HL-60/S4 treated with phorbol 12-myristate 13-acetate at 8.2 ng/mL for 4 days and 3 days (cell line): ENCODE measurements around the gene HES2.
"Not testable (repeated sequence)": the region's sequence is repeated elsewhere in the genome, so short reads cannot be mapped to it uniquely, and the experiment has no call there.

Experiments used
- in situ Hi-C: fragments of 300-500 bp; cut with MboI; formaldehyde crosslinking; loops from 2 replicates; pipeline ENCODE4 v1.15.0; 2022; ENCODE audit warnings: low sequenced_read_pairs

HES2 gene

GRCh38 chr1:6419397-6419803, 319 bp downstream of the HES2 start:
- in situ Hi-C loops, result loop anchor here (25.0 kb wide), 1 partner anchor 157 kb away; the partner anchor contains the start of gene GPR153

GRCh38 chr1:6418668-6419396, 887 bp downstream of the HES2 start:
- in situ Hi-C loops, result loop anchor here (25.0 kb wide), 1 partner anchor 157 kb away; the partner anchor contains the start of gene GPR153

GRCh38 chr1:6417961-6418667, 1.6 kb downstream of the HES2 start:
- in situ Hi-C loops, result loop anchor here (25.0 kb wide), 1 partner anchor 156 kb away; the partner anchor contains the start of gene GPR153

GRCh38 chr1:6416906-6417305, 2.8 kb downstream of the HES2 start:
- in situ Hi-C loops, result loop anchor here (25.0 kb wide), 1 partner anchor 155 kb away; the partner anchor contains the start of gene GPR153

- in situ Hi-C loops, result loop anchor here (25.0 kb wide), 1 partner anchor 154 kb away; the partner anchor contains the start of gene GPR153
Measured at GRCh38 chr1:6416295-6416656, 3.4 kb downstream of the HES2 start.

- in situ Hi-C loops, result loop anchor here (25.0 kb wide), 1 partner anchor 153 kb away; the partner anchor contains the start of gene GPR153
Measured at GRCh38 chr1:6414881-6415626, 4.7 kb downstream of the HES2 start.

GRCh38 chr1:6414443-6414844, 5.3 kb downstream of the HES2 start:
- in situ Hi-C loops, result loop anchor here (25.0 kb wide), 1 partner anchor 152 kb away; the partner anchor contains the start of gene GPR153

GRCh38 chr1:6412896-6413295, 6.8 kb downstream of the HES2 start:
- in situ Hi-C loops, result loop anchor here (25.0 kb wide), 1 partner anchor 151 kb away; the partner anchor contains the start of gene GPR153

- in situ Hi-C loops, result loop anchor here (25.0 kb wide), 1 partner anchor 148 kb away; the partner anchor contains the start of gene GPR153
Measured at GRCh38 chr1:6410248-6410893, 9.3 kb downstream of the HES2 start.

GRCh38 chr1:6409733-6410132, 10.0 kb downstream of the HES2 start:
- in situ Hi-C loops, result loop anchor here (25.0 kb wide), 1 partner anchor 147 kb away; the partner anchor contains the start of gene GPR153

GRCh38 chr1:6409053-6409452, 10.7 kb downstream of the HES2 start:
- in situ Hi-C loops, result loop anchor here (25.0 kb wide), 1 partner anchor 147 kb away; the partner anchor contains the start of gene GPR153

GRCh38 chr1:6408023-6408422, 11.7 kb downstream of the HES2 start:
- in situ Hi-C loops, result loop anchor here (25.0 kb wide), 1 partner anchor 146 kb away; the partner anchor contains the start of gene GPR153

- in situ Hi-C loops, result loop anchor here (5.0 to 25.0 kb wide), 2 partner anchors 39 to 139 kb away; partner anchors contain the start of gene GPR153
Measured at GRCh38 chr1:6401673-6402072, 18.0 kb downstream of the HES2 start.

- in situ Hi-C loops, result no loop called here
Measured at GRCh38 chr1:6399294-6399693, 20.4 kb downstream of the HES2 start.

- in situ Hi-C loops, result no loop called here
Measured at GRCh38 chr1:6397844-6398441, 21.8 kb downstream of the HES2 start.

- in situ Hi-C loops, result no loop called here
Measured at GRCh38 chr1:6396998-6397397, 22.7 kb downstream of the HES2 start.

GRCh38 chr1:6395781-6396244, 23.9 kb downstream of the HES2 start:
- in situ Hi-C loops, result not testable (repeated sequence)

GRCh38 chr1:6395130-6395529, 24.6 kb downstream of the HES2 start:
- in situ Hi-C loops, result not testable (repeated sequence)

- in situ Hi-C loops, result no loop called here
Measured at GRCh38 chr1:6393400-6394187, 26.1 kb downstream of the HES2 start, which contains the start of gene ACOT7. TSS of gene ACOT7 (minus strand) at chr1:6393767. CDS start at chr1:6393399, 368 bp downstream.
